Ascending aorta (tissue), 2 donors: ENCODE results near the gene MCM7. TPM values are rescaled to one million over a fixed set of nuclear protein-coding genes. Genes with fewer than 3 reads are reported as not detected.

Source experiments
- DNase-seq, 2 donors: peaks; one replicate each; pipeline ENCODE4 v3.0.0-alpha.2; 2019; ENCODE audit warnings: low spot score in 2 of 2
- H3K27ac ChIP-seq, 2 donors: fragments of 200-600 bp; sonication (generic); one replicate each; pipeline ENCODE4 v1.5.1; 2016 to 2017; ENCODE audit warnings: mild to moderate bottlenecking in 1 of 2
- H3K27me3 ChIP-seq: fragments of 200-600 bp; sonication (generic); one replicate; pipeline ENCODE4 v1.5.1; 2017
- H3K36me3 ChIP-seq, 2 donors: fragments of 200-600 bp; sonication (generic); one replicate each; pipeline ENCODE4 v1.5.1; 2016
- H3K4me1 ChIP-seq, 2 donors: fragments of 200-600 bp; sonication (generic); one replicate each; pipeline ENCODE4 v1.5.1; 2016 to 2017; ENCODE audit warnings: mild to moderate bottlenecking in 1 of 2
- H3K4me3 ChIP-seq, 2 donors: fragments of 200-600 bp; sonication (generic); one replicate each; pipeline ENCODE4 v1.5.1; 2016 to 2017; ENCODE audit warnings: mild to moderate bottlenecking in 1 of 2
- H3K9me3 ChIP-seq, 2 donors: fragments of 200-600 bp; sonication (generic); one replicate each; pipeline ENCODE4 v1.5.1; 2016
- intact Hi-C: fragments of 100-400 bp; cut with DNase I; formaldehyde crosslinking; loops from one replicate; pipeline ENCODE4 v1.15.1; 2023
- total RNA-seq: library from RNA; depleted of rRNA; stranded (reverse); fragments of >200 nt; gene quantifications from one replicate; pipeline ENCODE4 v1.1.0, GENCODE V29; 2016
- TF ChIP-seq, protein P1 (sequence below), 3 experiments: fragments of 200-600 bp in 2 of 3; fragments of 450-650 bp in 1 of 3; sonication (generic) in 2 of 3; IDR thresholded peaks; one replicate each; pipeline ENCODE4 v1.5.1; 2016 to 2019; ENCODE audit warnings: antibody characterized with exemption in 3 of 3, mild to moderate bottlenecking in 1 of 3, moderate library complexity in 1 of 3

The MCM7 gene
- total RNA-seq, 1 donor from 2014 or later: 52.2 TPM

DNA sequence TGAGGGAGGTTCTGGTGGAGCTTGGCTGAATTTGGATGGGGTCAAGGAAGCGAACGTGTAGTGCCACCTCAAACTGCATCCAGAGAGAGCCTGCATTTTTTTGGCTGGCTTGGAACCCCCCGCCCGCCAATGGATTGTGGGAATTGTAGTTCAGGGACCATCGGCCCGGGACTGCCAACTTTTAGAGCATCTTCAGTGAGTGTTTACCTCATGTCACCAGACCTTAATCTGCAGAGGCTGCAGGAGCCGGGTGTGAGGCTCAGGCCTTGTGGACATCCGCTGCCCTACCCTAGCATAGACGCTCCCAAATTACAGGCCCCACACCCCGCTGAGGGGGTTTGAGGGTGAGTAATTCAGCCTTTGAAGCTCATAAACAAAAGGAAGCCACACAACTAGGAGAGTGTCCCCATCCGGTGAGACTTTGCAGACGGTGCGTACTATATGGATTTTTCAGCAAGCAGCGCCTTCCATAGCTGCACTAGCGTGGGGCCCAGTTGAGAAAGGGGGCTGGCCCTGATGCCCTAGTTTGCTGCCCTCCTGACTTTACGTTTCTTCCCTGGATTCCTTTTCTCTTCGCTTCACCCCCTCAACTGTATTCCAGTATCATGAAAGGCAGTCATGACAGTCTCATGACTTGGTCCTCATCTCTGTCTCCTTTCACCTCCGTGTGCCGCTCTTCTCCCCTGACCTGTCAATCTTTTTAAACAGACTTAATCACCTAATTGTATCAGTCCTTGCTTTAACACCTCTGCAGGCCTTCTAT is 19.0 kb upstream of the MCM7 start:
- DNase-seq: peak in 1 of 2 donors; percentile 84
- intact Hi-C loops: loop anchor here (1.0 to 10.0 kb wide), 3 partner anchors 19 to 305 kb away; partner anchors contain the start of genes AP4M1, LAMTOR4, MCM7 and MEPCE
- TF ChIP-seq, protein P1, sequence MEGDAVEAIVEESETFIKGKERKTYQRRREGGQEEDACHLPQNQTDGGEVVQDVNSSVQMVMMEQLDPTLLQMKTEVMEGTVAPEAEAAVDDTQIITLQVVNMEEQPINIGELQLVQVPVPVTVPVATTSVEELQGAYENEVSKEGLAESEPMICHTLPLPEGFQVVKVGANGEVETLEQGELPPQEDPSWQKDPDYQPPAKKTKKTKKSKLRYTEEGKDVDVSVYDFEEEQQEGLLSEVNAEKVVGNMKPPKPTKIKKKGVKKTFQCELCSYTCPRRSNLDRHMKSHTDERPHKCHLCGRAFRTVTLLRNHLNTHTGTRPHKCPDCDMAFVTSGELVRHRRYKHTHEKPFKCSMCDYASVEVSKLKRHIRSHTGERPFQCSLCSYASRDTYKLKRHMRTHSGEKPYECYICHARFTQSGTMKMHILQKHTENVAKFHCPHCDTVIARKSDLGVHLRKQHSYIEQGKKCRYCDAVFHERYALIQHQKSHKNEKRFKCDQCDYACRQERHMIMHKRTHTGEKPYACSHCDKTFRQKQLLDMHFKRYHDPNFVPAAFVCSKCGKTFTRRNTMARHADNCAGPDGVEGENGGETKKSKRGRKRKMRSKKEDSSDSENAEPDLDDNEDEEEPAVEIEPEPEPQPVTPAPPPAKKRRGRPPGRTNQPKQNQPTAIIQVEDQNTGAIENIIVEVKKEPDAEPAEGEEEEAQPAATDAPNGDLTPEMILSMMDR (IDR thresholded peaks at IDR 0.05): no peak
- no peaks in the 10 kb centered on the region for H3K36me3 ChIP-seq
- H3K27me3 ChIP-seq: no peaks in the 10 kb centered on the region
- peak overlapping the region; percentile 86 to 93 for H3K27ac ChIP-seq
- peak overlapping the region; percentile 70 to 84 for H3K4me3 ChIP-seq
- H3K9me3 ChIP-seq: no peaks in the 10 kb centered on the region
- peaks cover 0 to 9% of the 10 kb centered on the region in 2 donors for H3K4me1 ChIP-seq

DNA sequence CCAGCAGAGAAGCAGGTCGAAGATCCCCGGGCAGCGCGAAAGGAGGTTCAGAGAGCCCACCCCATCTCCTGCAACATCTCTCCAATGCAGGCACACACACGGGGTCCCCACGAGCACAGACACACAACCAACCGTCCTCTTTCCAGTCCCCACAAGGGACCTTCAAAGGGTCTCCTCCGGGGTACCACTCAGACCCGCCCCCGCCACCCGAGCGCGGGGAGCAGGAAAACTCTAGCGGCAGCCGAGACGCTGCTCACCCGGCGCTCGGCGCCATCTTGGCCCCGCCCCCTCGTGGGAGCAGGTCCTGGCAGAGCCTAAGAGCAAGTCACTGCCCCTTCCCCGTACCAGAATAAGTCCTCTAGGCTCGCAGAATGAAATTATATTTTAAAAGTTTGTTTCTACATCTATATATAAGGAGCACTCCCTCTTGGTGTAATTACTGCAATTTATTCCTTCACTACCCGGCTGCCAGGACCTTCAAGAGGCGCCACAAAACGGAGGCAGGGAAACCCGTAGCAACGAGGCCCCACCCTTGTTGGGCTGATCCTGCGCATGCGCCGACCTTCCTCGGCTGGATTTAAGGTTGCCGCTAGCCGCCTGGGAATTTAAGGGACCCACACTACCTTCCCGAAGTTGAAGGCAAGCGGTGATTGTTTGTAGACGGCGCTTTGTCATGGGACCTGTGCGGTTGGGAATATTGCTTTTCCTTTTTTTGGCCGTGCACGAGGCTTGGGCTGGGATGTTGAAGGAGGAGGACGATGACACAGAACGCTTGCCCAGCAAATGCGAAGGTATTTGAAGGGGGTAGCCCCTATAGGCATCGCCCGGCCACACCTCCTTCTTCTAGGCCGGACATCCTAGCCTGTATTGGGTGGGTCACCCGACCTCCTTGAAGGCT is 18.1 kb upstream of the MCM7 start, which contains the start of the genes CNPY4 and TAF6:
CNPY4 (plus strand) TSS at position 563 of the 898 bp plus-strand sequence; CDS start at position 674, 111 bp downstream.
TAF6 (minus strand) TSS at position 287 of the 898 bp plus-strand sequence. CDS start 5,149 bp downstream, outside the sequence.
- TF ChIP-seq, protein P1 (IDR thresholded peaks at IDR 0.05): peak in 1 of 3 experiments; percentile 8
- intact Hi-C loops: loop anchor here (1.0 to 2.0 kb wide), 2 partner anchors 18 to 29 kb away; partner anchors contain the start of genes AP4M1, LAMTOR4 and MCM7

DNA sequence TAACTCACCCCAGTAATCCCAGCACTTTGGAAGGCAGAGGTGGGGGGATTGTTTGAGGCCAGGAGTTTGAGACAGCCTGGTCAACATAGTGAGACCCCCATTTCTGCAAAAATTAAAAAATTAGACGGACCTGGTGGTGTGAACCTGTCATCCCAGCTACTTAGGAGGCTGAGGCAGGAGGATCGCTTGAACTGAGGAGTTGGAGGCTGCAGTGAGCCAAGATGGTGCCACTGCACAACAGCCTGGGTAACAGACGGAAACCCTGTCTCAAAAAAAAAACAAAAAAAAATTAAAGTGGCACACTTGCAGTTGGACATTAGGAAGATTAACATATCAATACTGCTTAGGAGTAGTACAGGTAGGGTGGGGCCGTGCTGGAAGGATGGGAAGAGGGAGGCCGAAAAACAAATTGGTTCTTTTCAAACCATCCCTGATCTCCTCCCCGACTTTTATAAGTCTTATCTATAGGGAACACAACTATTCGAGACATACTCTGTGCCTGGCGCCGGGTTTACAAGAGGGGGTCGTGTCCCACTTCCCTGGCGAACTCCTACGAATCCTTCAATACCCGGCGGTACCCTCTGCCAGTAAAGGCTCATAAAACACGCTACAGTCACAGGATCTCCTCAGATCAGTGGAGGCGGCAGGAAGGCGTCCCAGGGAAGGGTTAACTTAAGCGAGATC is 17.3 kb upstream of the MCM7 start:
- intact Hi-C loops: loop anchor here (1.0 to 2.0 kb wide), 2 partner anchors 17 to 30 kb away; partner anchors contain the start of genes AP4M1, LAMTOR4 and MCM7
- TF ChIP-seq, protein P1 (IDR thresholded peaks at IDR 0.05): no peak
- H3K27me3 ChIP-seq: no peaks in the 10 kb centered on the region
- H3K27ac ChIP-seq: peak overlapping the region; percentile 86 to 93
- H3K9me3 ChIP-seq: no peaks in the 10 kb centered on the region
- H3K4me3 ChIP-seq: peak overlapping the region; percentile 70 to 84
- no peak for DNase-seq
- H3K36me3 ChIP-seq: peaks cover 8 to 9% of the 10 kb centered on the region in 2 donors
- peaks cover 0 to 9% of the 10 kb centered on the region in 2 donors for H3K4me1 ChIP-seq

More for the DNA sequence above, 18.1 kb upstream of the MCM7 start, which contains the start of the genes CNPY4 and TAF6:
- H3K9me3 ChIP-seq: no peaks in the 10 kb centered on the region
- peak; percentile 81 to 96 for DNase-seq
- H3K27me3 ChIP-seq: no peaks in the 10 kb centered on the region
- H3K27ac ChIP-seq: peak within 1 kb of the TSS; percentile 86 to 93
- H3K36me3 ChIP-seq: peaks cover 0 to 1% of the 10 kb centered on the region in 2 donors
- H3K4me1 ChIP-seq: peaks cover 0 to 9% of the 10 kb centered on the region in 2 donors
- peak within 1 kb of the TSS; percentile 70 to 84 for H3K4me3 ChIP-seq

DNA sequence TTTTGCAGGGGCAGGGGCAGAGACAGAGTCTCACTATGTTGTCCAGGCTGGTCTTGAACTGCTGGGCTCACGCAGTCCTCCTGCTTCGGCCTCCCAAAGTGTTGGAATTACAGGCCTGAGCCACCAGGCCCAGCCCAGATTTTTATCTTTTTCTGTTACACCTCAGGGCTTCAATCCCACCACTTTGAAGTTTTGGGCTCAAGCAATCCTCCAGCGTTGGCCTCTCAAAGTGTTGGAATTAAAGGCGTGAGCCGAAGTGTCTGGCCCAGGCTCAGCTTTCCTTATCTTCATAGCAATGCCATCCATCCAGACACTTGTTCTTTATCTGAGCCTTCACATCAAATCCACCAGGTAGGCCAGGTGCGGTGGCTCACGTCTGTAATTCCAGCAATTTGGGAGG is 13.8 kb upstream of the MCM7 start:
- Histone ChIP-seq H3K27ac (no peak overlapping the region), H3K9me3 (no peaks in the 10 kb centered on the region), H3K36me3 (peaks cover 41 to 43% of the 10 kb centered on the region in 2 donors), H3K27me3 (no peaks in the 10 kb centered on the region), H3K4me1 (peaks cover 0 to 1% of the 10 kb centered on the region in 2 donors), H3K4me3 (no peak overlapping the region)
- no peak for DNase-seq
- intact Hi-C loops: no loop called here
- TF ChIP-seq, protein P1 (IDR thresholded peaks at IDR 0.05): no peak

DNA sequence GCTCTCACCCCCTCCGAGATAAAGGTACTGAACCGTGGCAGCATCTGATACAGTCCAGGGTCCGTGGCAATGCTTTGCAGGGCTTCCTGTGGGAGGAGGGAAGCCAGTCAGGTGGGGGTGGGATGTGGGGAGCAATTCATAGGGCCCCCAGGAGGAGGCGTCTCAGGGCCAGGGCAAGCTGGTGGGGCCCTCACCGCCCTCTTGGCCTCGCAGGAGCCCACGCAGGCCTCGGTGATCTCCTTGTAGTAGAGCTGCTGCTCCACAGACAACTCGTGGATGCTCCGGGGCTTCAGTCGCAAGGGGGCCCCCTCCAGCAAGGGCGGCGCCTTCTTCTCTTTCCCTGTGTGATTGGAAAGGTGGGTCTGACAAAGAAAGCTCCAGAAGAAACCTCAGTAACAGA is 10.7 kb upstream of the MCM7 start:
- Histone ChIP-seq H3K27ac (no peak overlapping the region), H3K27me3 (no peaks in the 10 kb centered on the region), H3K36me3 (peaks cover 64 to 70% of the 10 kb centered on the region in 2 donors), H3K4me1 (no peaks in the 10 kb centered on the region), H3K9me3 (no peaks in the 10 kb centered on the region), H3K4me3 (no peak overlapping the region)
- no peak for DNase-seq
- intact Hi-C loops: no loop called here
- TF ChIP-seq, protein P1 (IDR thresholded peaks at IDR 0.05): no peak
